GM21390 (cell line): ENCODE results near the gene ONECUT2.
A peak's percentile ranks its signal among the peaks of the same experiment; 100 is the strongest.

Experiments
- ATAC-seq: cut with Tn5 transposase; IDR thresholded peaks from one replicate; pipeline ENCODE4 v1.9.1; 2021; ENCODE audit not compliant: unreplicated experiment

ONECUT2 gene

GRCh38 chr18:57523171-57523956 lies 88.2 kb downstream of the ONECUT2 start:
- ATAC-seq = peak; percentile 67

- no peak for ATAC-seq
These were observed 92.5 kb downstream of the ONECUT2 start for GRCh38 chr18:57527556-57528229.

GRCh38 chr18:57529151-57529550 lies 94.0 kb downstream of the ONECUT2 start:
- ATAC-seq = no peak

DNA sequence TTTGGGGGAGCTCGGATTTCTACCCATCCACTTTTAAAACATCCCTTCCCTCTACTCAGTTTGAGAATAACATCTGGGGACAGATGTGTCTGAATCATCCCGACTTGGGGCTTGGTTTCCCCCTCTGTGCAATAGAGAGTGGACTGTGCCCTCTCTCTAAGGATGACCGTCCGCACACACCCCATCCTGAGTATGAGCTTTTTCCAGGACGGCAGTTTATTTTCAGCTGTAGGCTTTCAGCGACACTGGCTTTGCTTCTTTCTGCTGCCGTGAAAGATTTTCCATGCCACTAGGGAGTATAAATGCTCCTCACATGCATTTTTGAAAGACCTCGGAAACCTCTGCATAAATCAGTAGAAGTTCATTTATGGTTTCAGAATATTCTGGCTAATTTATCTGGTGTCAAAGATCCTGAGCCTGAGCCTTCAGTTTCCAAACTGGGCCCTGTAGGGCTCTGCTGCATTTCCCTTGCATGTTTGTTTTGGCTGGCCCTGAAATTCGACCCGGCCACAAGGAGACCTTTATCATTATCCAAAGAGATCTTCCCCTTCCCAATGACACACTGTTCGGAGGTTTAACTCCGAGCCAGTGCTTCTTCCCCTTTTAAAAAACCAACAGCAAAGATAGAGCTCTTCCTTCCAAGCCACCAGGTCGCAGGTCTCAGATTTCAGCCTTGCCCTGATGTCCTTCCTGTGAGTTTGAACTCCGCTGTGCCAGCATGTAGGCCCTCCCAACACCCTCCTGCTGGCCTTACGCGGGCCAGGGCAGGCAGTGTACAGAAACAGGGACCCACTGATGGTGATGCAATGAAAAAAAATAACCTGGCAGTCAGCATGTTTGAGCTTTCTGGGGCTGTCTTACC lies 98.1 kb downstream of the ONECUT2 start:
- no peak for ATAC-seq

GRCh38 chr18:57533868-57534510 lies 98.8 kb downstream of the ONECUT2 start:
- no peak for ATAC-seq

- ATAC-seq = no peak
These were observed 99.3 kb downstream of the ONECUT2 start for GRCh38 chr18:57534511-57534909.

DNA sequence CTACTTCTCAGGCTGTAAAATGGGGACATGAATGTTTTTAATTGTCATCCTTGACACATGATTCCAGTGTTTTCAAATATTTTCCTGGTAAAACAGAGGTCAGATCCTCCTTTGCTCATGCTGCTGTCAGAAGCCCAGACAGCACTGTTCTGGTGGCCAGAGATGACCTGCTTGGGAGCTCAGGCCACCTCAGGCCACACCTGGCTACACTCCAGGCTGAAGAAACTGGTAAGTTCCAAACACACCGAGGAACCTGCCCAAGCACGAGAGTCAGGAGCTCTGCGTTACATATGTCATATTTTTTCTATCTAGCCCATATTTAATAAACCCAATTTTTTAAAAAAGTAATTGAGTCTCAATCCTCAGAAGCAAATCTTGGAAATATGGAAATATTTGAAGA lies 103.4 kb downstream of the ONECUT2 start:
- ATAC-seq = no peak

DNA sequence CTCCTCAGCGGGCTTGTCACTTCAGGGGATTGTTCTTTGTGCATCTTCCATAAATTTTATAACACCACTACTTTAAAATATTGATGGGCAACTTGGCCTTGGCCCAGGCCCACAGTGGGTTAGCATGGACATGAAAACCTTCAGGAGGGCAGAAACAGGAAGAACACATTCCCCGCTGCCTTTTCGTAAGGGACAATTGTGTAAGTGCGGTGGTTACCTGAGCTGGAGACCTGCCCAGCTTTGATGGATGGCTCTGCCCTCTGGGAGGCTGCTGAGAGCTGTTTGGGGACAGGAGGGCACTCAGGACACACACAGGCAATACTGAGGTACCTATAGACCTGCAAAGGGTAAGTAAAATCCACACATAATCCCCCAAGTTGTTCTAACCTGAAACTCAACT lies 104.5 kb downstream of the ONECUT2 start:
- no peak for ATAC-seq
